Thyroid gland (tissue), 4 donors: ENCODE data around the gene APLNR. TPM values are rescaled to one million over a fixed set of nuclear protein-coding genes. Genes with fewer than 3 reads are reported as not detected.
A peak's percentile ranks its signal among the peaks of the same experiment; 100 is the strongest.

Experiments used
- DNase-seq, 2 donors: peaks; one replicate each; pipeline ENCODE4 v3.0.0-alpha.2; 2019
- H3K27ac ChIP-seq, 3 donors: fragments of 200-600 bp; sonication (generic); 1 replicate in 2 of 3; 2 replicates in 1 of 3; pipeline ENCODE4 v1.5.1; 2016 to 2019; ENCODE audit warnings: mild to moderate bottlenecking in 1 of 3, moderate library complexity in 1 of 3
- H3K27me3 ChIP-seq: fragments of 200-600 bp; sonication (generic); one replicate; pipeline ENCODE4 v1.5.1; 2019
- H3K36me3 ChIP-seq, 2 donors: fragments of 200-600 bp; sonication (generic); one replicate each; pipeline ENCODE4 v1.5.1; 2016 to 2019
- H3K4me1 ChIP-seq, 2 donors: fragments of 200-600 bp; sonication (generic); one replicate each; pipeline ENCODE4 v1.5.1; 2017 to 2019
- H3K4me3 ChIP-seq, 3 donors: fragments of 200-600 bp; sonication (generic); replicated peaks in 1 of 3; 1 replicate in 2 of 3; 2 replicates in 1 of 3; pipeline ENCODE4 v1.5.1; 2016; ENCODE audit warnings: mild to moderate bottlenecking in 1 of 3
- H3K9me3 ChIP-seq: fragments of 200-600 bp; sonication (generic); one replicate; pipeline ENCODE4 v1.5.1; 2017
- POLR2A ChIP-seq, 2 donors: fragments of 450-650 bp; IDR thresholded peaks; one replicate each; pipeline ENCODE4 v1.6.1; 2017; ENCODE audit warnings: antibody characterized with exemption in 2 of 2, mild to moderate bottlenecking in 2 of 2, moderate library complexity in 1 of 2
- WGBS, 2 donors: methylation state at CpG; one replicate each; pipeline ENCODE4 v1.1.5; 2017; 5-methylcytosine and 5-hydroxymethylcytosine counted together
- intact Hi-C: fragments of 100-400 bp; cut with DNase I; formaldehyde crosslinking; loops from one replicate; pipeline ENCODE4 v1.15.1; 2023
- total RNA-seq, 4 donors: library from RNA; depleted of rRNA; stranded (reverse); fragments of >200 nt; gene quantifications; one replicate each; pipeline ENCODE4 v1.2.3, GENCODE V29; 2016
- TF ChIP-seq, protein P1 (sequence below), 6 experiments: fragments of 200-600 bp in 3 of 6; fragments of 450-650 bp in 3 of 6; sonication (generic) in 3 of 6; IDR thresholded peaks; one replicate each; pipeline ENCODE4 v1.5.1; 2016 to 2019; ENCODE audit warnings: antibody characterized with exemption in 6 of 6, mild to moderate bottlenecking in 2 of 6, inconsistent platforms in 1 of 6, moderate library complexity in 1 of 6

The APLNR gene
- total RNA-seq, 4 donors from 2014 or later: 4.4 to 6.1 (median 4.8) TPM

GRCh38 chr11:57203882-57204480, 33.1 kb downstream of the APLNR start:
- 68 to 74% methylated on average over 7 of the region's 7 CpGs for WGBS, 2 donors
- Histone ChIP-seq H3K27ac (no peak overlapping the region), H3K27me3 (no peaks in the 10 kb centered on the region), H3K9me3 (no peaks in the 10 kb centered on the region), H3K4me1 (peaks cover 0 to 11% of the 10 kb centered on the region in 2 donors), H3K4me3 (no peak overlapping the region), H3K36me3 (no peaks in the 10 kb centered on the region)
- intact Hi-C loops: no loop called here
- no peak for TF ChIP-seq POLR2A (IDR thresholded peaks at IDR 0.05)
- TF ChIP-seq, protein P1, sequence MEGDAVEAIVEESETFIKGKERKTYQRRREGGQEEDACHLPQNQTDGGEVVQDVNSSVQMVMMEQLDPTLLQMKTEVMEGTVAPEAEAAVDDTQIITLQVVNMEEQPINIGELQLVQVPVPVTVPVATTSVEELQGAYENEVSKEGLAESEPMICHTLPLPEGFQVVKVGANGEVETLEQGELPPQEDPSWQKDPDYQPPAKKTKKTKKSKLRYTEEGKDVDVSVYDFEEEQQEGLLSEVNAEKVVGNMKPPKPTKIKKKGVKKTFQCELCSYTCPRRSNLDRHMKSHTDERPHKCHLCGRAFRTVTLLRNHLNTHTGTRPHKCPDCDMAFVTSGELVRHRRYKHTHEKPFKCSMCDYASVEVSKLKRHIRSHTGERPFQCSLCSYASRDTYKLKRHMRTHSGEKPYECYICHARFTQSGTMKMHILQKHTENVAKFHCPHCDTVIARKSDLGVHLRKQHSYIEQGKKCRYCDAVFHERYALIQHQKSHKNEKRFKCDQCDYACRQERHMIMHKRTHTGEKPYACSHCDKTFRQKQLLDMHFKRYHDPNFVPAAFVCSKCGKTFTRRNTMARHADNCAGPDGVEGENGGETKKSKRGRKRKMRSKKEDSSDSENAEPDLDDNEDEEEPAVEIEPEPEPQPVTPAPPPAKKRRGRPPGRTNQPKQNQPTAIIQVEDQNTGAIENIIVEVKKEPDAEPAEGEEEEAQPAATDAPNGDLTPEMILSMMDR (IDR thresholded peaks at IDR 0.05): no peak
- DNase-seq: no peak

- H3K27me3 ChIP-seq: no peaks in the 10 kb centered on the region
- no peak overlapping the region for H3K27ac ChIP-seq
- H3K4me1 ChIP-seq: peaks cover 0 to 11% of the 10 kb centered on the region in 2 donors
- no peaks in the 10 kb centered on the region for H3K9me3 ChIP-seq
- no peak overlapping the region for H3K4me3 ChIP-seq
- TF ChIP-seq, protein P1 (IDR thresholded peaks at IDR 0.05): no peak
- TF ChIP-seq POLR2A (IDR thresholded peaks at IDR 0.05): no peak
- WGBS, 2 donors: 20 to 39% methylated on average over 3 of the region's 3 CpGs
- H3K36me3 ChIP-seq: no peaks in the 10 kb centered on the region
- peak; percentile 26 for DNase-seq
- intact Hi-C loops: no loop called here
Observed at GRCh38 chr11:57203359-57203758, 33.7 kb downstream of the APLNR start.

GRCh38 chr11:57202281-57202680, 34.8 kb downstream of the APLNR start:
- H3K27me3 ChIP-seq: no peaks in the 10 kb centered on the region
- intact Hi-C loops: no loop called here
- H3K36me3 ChIP-seq: no peaks in the 10 kb centered on the region
- peaks cover 0 to 11% of the 10 kb centered on the region in 2 donors for H3K4me1 ChIP-seq
- TF ChIP-seq POLR2A (IDR thresholded peaks at IDR 0.05): no peak
- TF ChIP-seq, protein P1 (IDR thresholded peaks at IDR 0.05): no peak
- DNase-seq: no peak
- WGBS, 2 donors: 68 to 70% methylated on average over 7 to 10 of the region's 10 CpGs
- H3K27ac ChIP-seq: no peak overlapping the region
- no peak overlapping the region for H3K4me3 ChIP-seq
- no peaks in the 10 kb centered on the region for H3K9me3 ChIP-seq

DNA sequence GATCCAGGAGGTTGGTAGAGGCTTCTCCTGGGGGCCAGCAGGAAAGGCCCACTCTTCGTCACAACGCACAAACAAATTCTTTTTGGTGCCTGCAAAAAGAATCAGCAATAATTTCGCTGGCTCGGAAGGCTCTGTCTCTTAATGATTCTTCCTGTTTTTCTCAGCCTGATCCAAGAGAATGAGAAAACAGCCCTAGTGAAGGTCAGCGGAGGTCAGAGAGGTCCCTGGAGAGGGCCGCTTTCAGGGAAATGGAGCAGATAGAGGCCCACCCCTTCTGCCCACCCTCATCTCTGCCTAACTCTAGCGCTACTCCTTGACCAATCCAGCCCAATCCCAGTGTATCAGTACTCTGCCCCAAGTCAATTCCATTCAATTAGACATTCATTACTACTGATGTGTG, 36.1 kb downstream of the APLNR start:
- H3K4me3 ChIP-seq: no peak overlapping the region
- TF ChIP-seq, protein P1 (IDR thresholded peaks at IDR 0.05): no peak
- no peak for TF ChIP-seq POLR2A (IDR thresholded peaks at IDR 0.05)
- peaks cover 0 to 11% of the 10 kb centered on the region in 2 donors for H3K4me1 ChIP-seq
- no peaks in the 10 kb centered on the region for H3K27me3 ChIP-seq
- no peaks in the 10 kb centered on the region for H3K9me3 ChIP-seq
- H3K27ac ChIP-seq: peak overlapping the region in 2 of 3 donors; percentile 10 to 38
- no peaks in the 10 kb centered on the region for H3K36me3 ChIP-seq
- no peak for DNase-seq
- intact Hi-C loops: no loop called here
- 53 to 70% methylated on average over 7 of the region's 7 CpGs for WGBS, 2 donors

DNA sequence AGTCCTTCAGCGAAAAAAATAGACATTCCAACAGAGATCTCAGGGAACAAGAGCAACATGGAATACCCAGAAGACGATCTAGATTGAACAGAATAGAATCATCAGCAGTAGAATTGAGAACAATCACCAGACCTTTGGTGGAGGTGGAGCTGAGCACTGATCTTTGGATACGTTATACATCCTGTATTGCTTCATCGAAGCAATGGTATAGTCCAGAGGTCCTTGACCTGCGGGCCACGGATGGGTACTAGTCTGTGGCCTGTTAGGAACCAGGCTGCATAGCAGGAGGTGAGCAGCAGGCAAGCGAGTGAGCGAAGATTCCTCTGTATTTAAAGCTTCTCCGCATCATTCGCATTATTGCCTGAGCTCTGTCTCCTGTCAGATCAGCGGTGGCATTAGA, 37.7 kb downstream of the APLNR start:
- Histone ChIP-seq H3K36me3 (no peaks in the 10 kb centered on the region), H3K27ac (no peak overlapping the region), H3K4me1 (peaks cover 0 to 11% of the 10 kb centered on the region in 2 donors), H3K27me3 (no peaks in the 10 kb centered on the region), H3K9me3 (no peaks in the 10 kb centered on the region), H3K4me3 (no peak overlapping the region)
- WGBS, 2 donors: 92 to 93% methylated on average over 11 of the region's 11 CpGs
- DNase-seq: no peak
- intact Hi-C loops: no loop called here
- TF ChIP-seq, protein P1 (IDR thresholded peaks at IDR 0.05): no peak
- no peak for TF ChIP-seq POLR2A (IDR thresholded peaks at IDR 0.05)
